PC-3 (cell line): Measurements from ENCODE around the gene BCAR3. TPM values are rescaled to one million over a fixed set of nuclear protein-coding genes. Genes with fewer than 3 reads are reported as not detected.

Source experiments
- ATAC-seq: fragments of 200-7000 bp; cut with Tn5 transposase; 2 replicates; pipeline ENCODE4 v1.9.1; 2020; ENCODE audit warnings: mild to moderate bottlenecking, moderate library complexity
- BruUV-seq: library from RNA; stranded (reverse); fragments of 400-500 nt; replicated peaks from 2 replicates; lab custom pipeline; 2021; lab: Mats Ljungman, UMichigan
- CTCF ChIA-PET: fragments of 300-600 bp; sonication (Branson Sonifier 250); formaldehyde crosslinking; loops from one replicate; lab custom pipeline; 2022; ENCODE audit warnings: antibody characterized with exemption; lab: Charles Lee
- POLR2A ChIA-PET: fragments of 300-600 bp; sonication (Branson Sonifier 250); formaldehyde crosslinking; loops from one replicate; lab custom pipeline; 2022; ENCODE audit warnings: antibody characterized with exemption; ENCODE audit not compliant: unreplicated experiment; lab: Charles Lee
- DNase-seq: peaks from one replicate; pipeline ENCODE4 v3.0.0-alpha.2; 2015
- H2AFZ ChIP-seq: fragments of 300-600 bp; sonication (generic); 2 replicates; pipeline ENCODE4 v1.6.0; 2016; ENCODE audit warnings: antibody characterized with exemption, low read length
- H3F3A ChIP-seq: fragments of 300-600 bp; sonication (generic); one replicate; pipeline ENCODE4 v1.6.0; 2017; ENCODE audit warnings: antibody characterized with exemption, low read length, control low read depth, mild to moderate bottlenecking; ENCODE audit not compliant: unreplicated experiment
- H3K27ac ChIP-seq: fragments of 300-600 bp; sonication (generic); 2 replicates; pipeline ENCODE4 v1.5.1; 2016; ENCODE audit warnings: mild to moderate bottlenecking, low read length
- H3K27me3 ChIP-seq: fragments of 300-600 bp; sonication (generic); 2 replicates; pipeline ENCODE4 v1.6.1; 2016; ENCODE audit warnings: low read length, mixed read lengths
- H3K36me3 ChIP-seq: fragments of 300-600 bp; sonication (generic); 2 replicates; pipeline ENCODE4 v1.6.1; 2016; ENCODE audit warnings: low read depth, mixed run types, low read length, mixed read lengths
- H3K4me1 ChIP-seq: fragments of 300-600 bp; sonication (generic); 2 replicates; pipeline ENCODE4 v1.5.1; 2016; ENCODE audit warnings: low read length; ENCODE audit not compliant: insufficient read depth
- H3K4me2 ChIP-seq: fragments of 300-600 bp; sonication (generic); 2 replicates; pipeline ENCODE4 v1.6.0; 2016; ENCODE audit warnings: low read length
- H3K4me3 ChIP-seq: fragments of 300-600 bp; sonication (generic); 2 replicates; pipeline ENCODE4 v1.5.1; 2016; ENCODE audit warnings: mild to moderate bottlenecking, low read length, mixed read lengths
- H3K79me2 ChIP-seq: fragments of 300-600 bp; sonication (generic); 2 replicates; pipeline ENCODE4 v1.6.1; 2017; ENCODE audit warnings: low read length, mixed read lengths
- H3K9ac ChIP-seq: fragments of 300-600 bp; sonication (generic); 2 replicates; pipeline ENCODE4 v1.6.0; 2016; ENCODE audit warnings: mild to moderate bottlenecking, low read length
- H3K9me2 ChIP-seq: fragments of 300-600 bp; sonication (generic); replicated peaks from 2 replicates; pipeline ENCODE4 v1.6.1; 2016; ENCODE audit warnings: mixed run types, low read length, mixed read lengths
- H3K9me3 ChIP-seq: fragments of 300-600 bp; sonication (generic); 2 replicates; pipeline ENCODE4 v1.6.1; 2016; ENCODE audit warnings: low read length, mixed read lengths
- H4K20me1 ChIP-seq: fragments of 300-600 bp; sonication (generic); 2 replicates; pipeline ENCODE4 v1.6.1; 2016; ENCODE audit warnings: low read length, mixed read lengths
- CTCF ChIP-seq: fragments of 300-600 bp; sonication (generic); conservative IDR thresholded peaks from 2 replicates; pipeline ENCODE4 v1.5.1; 2017; ENCODE audit warnings: antibody characterized with exemption, low read depth, mild to moderate bottlenecking, low read length
- EZH2 ChIP-seq: fragments of 300-600 bp; sonication (generic); IDR thresholded peaks from one replicate; pipeline ENCODE4 v1.6.1; 2017; ENCODE audit warnings: antibody characterized with exemption, mild to moderate bottlenecking, low read length; ENCODE audit not compliant: unreplicated experiment
- EZH2phosphoT487 ChIP-seq: fragments of 300-600 bp; sonication (generic); IDR thresholded peaks from 2 replicates; pipeline ENCODE4 v1.6.1; 2018; ENCODE audit warnings: mild to moderate bottlenecking, antibody characterized with exemption, low read length, borderline replicate concordance
- intact Hi-C: fragments of 100-400 bp; cut with micrococcal nuclease; formaldehyde crosslinking; loops from 2 replicates; pipeline ENCODE4 v1.9.0; 2023
- total RNA-seq: library from RNA; depleted of rRNA; stranded (reverse); fragments of >200 nt; gene quantifications from 2 replicates; pipeline ENCODE4 v1.2.3, GENCODE V29; 2014

The BCAR3 gene
- total RNA-seq, 1 experiment from 2014 or later = 171 TPM

DNA sequence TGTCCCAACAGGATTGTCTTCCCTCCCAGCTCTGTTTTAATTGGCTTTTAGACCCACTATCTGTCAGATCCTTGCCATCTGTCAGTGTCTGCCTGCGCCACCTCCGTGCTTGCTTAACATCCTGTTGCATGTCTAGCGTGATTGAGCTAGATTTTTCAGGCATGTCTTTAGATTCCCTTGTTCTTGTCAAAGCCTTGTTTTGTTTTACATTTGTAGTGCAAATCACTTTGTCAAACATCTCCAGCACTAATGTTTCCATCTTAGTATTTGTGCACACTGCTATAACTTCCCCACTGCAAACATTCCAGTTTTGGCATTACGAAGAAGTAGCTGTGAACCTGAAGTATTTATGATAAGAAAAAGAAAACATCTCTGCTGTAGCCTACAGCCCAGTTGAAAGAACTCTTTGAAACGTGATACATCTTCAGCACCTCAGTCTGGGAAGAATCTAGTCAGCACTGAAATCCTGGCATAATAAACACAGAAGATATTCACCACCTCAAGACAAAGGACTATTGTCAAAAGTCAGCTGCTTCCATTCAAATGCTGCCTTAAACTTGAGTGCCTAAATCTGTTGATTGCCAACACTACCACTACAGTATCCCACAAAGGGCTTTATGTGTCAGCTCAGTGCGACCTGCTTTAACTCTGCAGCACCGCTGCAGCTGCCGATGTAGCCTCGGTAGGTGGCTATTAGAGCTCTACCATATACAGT lies 128.7 kb downstream of the BCAR3 start:
- H3K27ac ChIP-seq = no peak overlapping the region
- ATAC-seq = peak; percentile 50
- intact Hi-C loops = loop anchor here (10.0 kb wide), 1 partner anchor 48 kb away; no protein-coding TSS in a partner anchor

DNA sequence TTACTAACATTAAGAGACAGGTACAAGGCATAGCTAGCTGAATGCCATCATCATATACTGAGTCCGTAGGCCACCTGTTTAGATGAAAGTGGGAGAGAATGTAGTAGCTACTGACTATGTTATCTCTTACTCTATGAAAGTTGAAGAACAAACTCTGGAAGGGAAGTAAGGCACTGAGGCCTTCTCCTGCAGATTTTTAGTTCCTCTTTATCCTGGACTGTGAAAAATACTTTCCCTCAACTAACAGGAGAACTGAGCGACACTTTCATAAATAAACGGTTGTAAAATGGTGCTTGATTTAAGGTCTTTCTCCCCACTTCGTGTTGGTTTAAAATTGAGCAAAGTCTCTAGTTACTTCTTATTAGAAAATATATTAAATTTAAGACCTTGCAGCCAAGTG lies 131.8 kb downstream of the BCAR3 start:
- Histone ChIP-seq H3K79me2 (no peaks in the 10 kb centered on the region), H2AFZ (no peak overlapping the region), H3K9me3 (no peaks in the 10 kb centered on the region), H3F3A (no peaks in the 10 kb centered on the region), H3K4me2 (no peak overlapping the region), H3K9ac (no peak overlapping the region), H3K36me3 (peaks cover 32% of the 10 kb centered on the region), H3K27ac (no peak overlapping the region), H4K20me1 (no peaks in the 10 kb centered on the region), H3K9me2 (no peaks in the 10 kb centered on the region), H3K4me1 (peaks cover 23% of the 10 kb centered on the region), H3K4me3 (no peak overlapping the region), H3K27me3 (no peaks in the 10 kb centered on the region)
- intact Hi-C loops = loop anchor here (10.0 kb wide), 1 partner anchor 45 kb away; no protein-coding TSS in a partner anchor
- no peak for DNase-seq
- ATAC-seq = no peak
- no peak for TF ChIP-seq EZH2
- no peak for TF ChIP-seq CTCF
- no peak for TF ChIP-seq EZH2phosphoT487
- ChIA-PET POLR2A (no interaction called here), CTCF (no interaction called here)
- no TSS peak for BruUV-seq

More for the DNA sequence above, 128.7 kb downstream of the BCAR3 start:
- no peaks in the 10 kb centered on the region for H3K27me3 ChIP-seq
- no peak for DNase-seq
- H3K36me3 ChIP-seq = peaks cover 24% of the 10 kb centered on the region
- POLR2A ChIA-PET = interaction anchor here (0.7 to 0.8 kb wide), 2 partner anchors 11 to 263 kb away, joined by 4 to 19 read pairs; no protein-coding TSS in a partner anchor
- H4K20me1 ChIP-seq = no peaks in the 10 kb centered on the region
- H3K4me2 ChIP-seq = no peak overlapping the region
- H3K9ac ChIP-seq = no peak overlapping the region
- peaks cover 28% of the 10 kb centered on the region for H3K4me1 ChIP-seq
- H3K79me2 ChIP-seq = no peaks in the 10 kb centered on the region
- BruUV-seq = no TSS peak
- H3K9me2 ChIP-seq = no peaks in the 10 kb centered on the region
- no peaks in the 10 kb centered on the region for H3F3A ChIP-seq
- H3K4me3 ChIP-seq = no peak overlapping the region
- CTCF ChIA-PET = no interaction called here
- TF ChIP-seq CTCF = no peak
- TF ChIP-seq EZH2phosphoT487 = no peak
- TF ChIP-seq EZH2 = no peak
- no peaks in the 10 kb centered on the region for H3K9me3 ChIP-seq
- H2AFZ ChIP-seq = no peak overlapping the region

GRCh38 chr1:93549131-93549530 lies 132.5 kb downstream of the BCAR3 start:
- TF ChIP-seq EZH2 = no peak
- TF ChIP-seq EZH2phosphoT487 = no peak
- no peak for TF ChIP-seq CTCF
- Histone ChIP-seq H3K27ac (no peak overlapping the region), H3K79me2 (no peaks in the 10 kb centered on the region), H3K27me3 (no peaks in the 10 kb centered on the region), H3K9me3 (no peaks in the 10 kb centered on the region), H3K4me3 (no peak overlapping the region), H3K9ac (no peak overlapping the region), H2AFZ (no peak overlapping the region), H3K4me2 (no peak overlapping the region), H3F3A (no peaks in the 10 kb centered on the region), H3K4me1 (peaks cover 16% of the 10 kb centered on the region), H3K36me3 (peaks cover 32% of the 10 kb centered on the region), H3K9me2 (no peaks in the 10 kb centered on the region), H4K20me1 (no peaks in the 10 kb centered on the region)
- no peak for DNase-seq
- intact Hi-C loops = no loop called here
- CTCF ChIA-PET = no interaction called here
- no TSS peak for BruUV-seq
- POLR2A ChIA-PET = no interaction called here
- no peak for ATAC-seq
